ENCODE measurements around the gene CPAMD8.

The CPAMD8 gene

DNA sequence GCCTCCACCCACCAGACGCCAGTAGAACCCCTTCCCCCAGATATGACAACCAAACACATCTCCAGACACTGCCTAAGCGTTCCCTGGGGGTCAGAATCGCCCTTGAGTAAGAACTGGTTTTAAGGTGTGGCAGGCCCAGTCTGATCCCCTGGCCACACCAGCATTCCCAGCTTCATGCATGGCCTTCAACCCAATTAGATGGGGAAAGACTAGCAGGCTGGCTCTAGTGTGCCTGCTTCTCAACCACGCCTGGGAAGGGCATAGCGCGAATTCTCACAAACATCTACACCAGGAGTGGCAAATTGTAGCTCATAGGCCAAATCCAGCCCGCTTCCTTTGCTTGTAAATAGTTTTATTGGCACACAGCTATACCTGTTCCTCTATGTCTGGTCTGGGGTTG is 35.1 kb upstream of the CPAMD8 start:
- Histone ChIP-seq H3K27ac (ENCODE audit: low read depth, low read length) (no peak overlapping the region), H3K27me3 (ENCODE audit: control insufficient read depth in 5 of 5, insufficient read depth in 4 of 5, low read length in 5 of 5) (no peaks in the 10 kb centered on the region), H3K4me3 (ENCODE audit: low read depth in 1 of 5, low read length in 5 of 5) (no peak overlapping the region), H3K36me3 (ENCODE audit: control insufficient read depth in 5 of 5, insufficient read depth in 5 of 5, low read length in 5 of 5) (peaks cover 4 to 25% (median 23%) of the 10 kb centered on the region in 5 donors), H3K9me3 (ENCODE audit: control insufficient read depth in 5 of 5, low read length in 5 of 5) (peaks cover 3 to 15% (median 13%) of the 10 kb centered on the region in 5 donors), H3K4me1 (ENCODE audit: control insufficient read depth in 5 of 5, insufficient read depth in 5 of 5, low read length in 5 of 5) (peaks cover 0 to 7% (median 3%) of the 10 kb centered on the region in 5 donors), H3K9ac (ENCODE audit: low read length in 5 of 5) (no peak overlapping the region)

DNA sequence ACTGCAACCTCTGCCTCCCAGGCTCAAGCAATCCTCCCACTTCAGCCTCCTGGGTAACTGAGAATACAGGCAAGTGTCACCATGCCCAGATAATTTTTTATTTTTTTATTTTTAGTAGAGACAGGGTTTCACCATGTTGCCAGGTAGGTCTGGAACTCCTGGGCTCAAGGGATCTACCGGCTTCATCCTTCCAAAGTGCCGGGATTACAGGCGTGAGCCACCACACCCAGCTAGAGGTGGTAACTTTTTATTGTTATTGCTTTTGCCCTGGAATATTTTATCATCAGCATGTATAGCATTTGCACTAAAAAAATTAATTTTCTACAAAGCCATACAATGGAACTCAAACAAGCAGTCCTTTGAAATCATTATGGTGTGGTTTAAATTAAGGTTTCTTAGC is 34.6 kb upstream of the CPAMD8 start:
- Histone ChIP-seq H3K27ac (ENCODE audit: low read depth, low read length) (no peak overlapping the region), H3K36me3 (ENCODE audit: control insufficient read depth in 5 of 5, insufficient read depth in 5 of 5, low read length in 5 of 5) (peaks cover 4 to 29% (median 25%) of the 10 kb centered on the region in 5 donors), H3K27me3 (ENCODE audit: control insufficient read depth in 5 of 5, insufficient read depth in 4 of 5, low read length in 5 of 5) (no peaks in the 10 kb centered on the region), H3K9me3 (ENCODE audit: control insufficient read depth in 5 of 5, low read length in 5 of 5) (peaks cover 3 to 15% (median 13%) of the 10 kb centered on the region in 5 donors), H3K4me3 (ENCODE audit: low read depth in 1 of 5, low read length in 5 of 5) (no peak overlapping the region), H3K9ac (ENCODE audit: low read length in 5 of 5) (no peak overlapping the region), H3K4me1 (ENCODE audit: control insufficient read depth in 5 of 5, insufficient read depth in 5 of 5, low read length in 5 of 5) (peaks cover 0 to 7% (median 3%) of the 10 kb centered on the region in 5 donors)

DNA sequence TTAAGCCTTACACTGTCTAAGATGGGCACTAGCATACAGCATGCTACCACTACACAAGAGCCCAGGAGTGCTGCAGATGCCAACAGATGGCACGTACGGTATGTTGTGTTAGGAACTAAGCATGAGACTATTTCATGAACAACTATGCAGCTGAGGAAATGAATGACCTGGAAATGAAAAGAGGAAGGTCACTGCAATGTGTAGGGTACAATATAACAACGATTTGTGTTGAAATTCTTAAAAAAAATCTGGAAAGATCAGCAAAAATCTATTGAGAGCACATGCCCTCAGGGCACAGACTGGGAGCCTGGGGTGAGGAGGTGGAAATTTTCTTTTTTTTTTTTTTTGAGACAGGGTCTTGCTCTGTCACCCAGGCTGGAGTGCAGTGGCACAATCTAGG is 34.2 kb upstream of the CPAMD8 start:
- Histone ChIP-seq H3K4me3 (ENCODE audit: low read depth in 1 of 5, low read length in 5 of 5) (no peak overlapping the region), H3K36me3 (ENCODE audit: control insufficient read depth in 5 of 5, insufficient read depth in 5 of 5, low read length in 5 of 5) (peaks cover 4 to 33% (median 29%) of the 10 kb centered on the region in 5 donors), H3K27me3 (ENCODE audit: control insufficient read depth in 5 of 5, insufficient read depth in 4 of 5, low read length in 5 of 5) (no peaks in the 10 kb centered on the region), H3K9me3 (ENCODE audit: control insufficient read depth in 5 of 5, low read length in 5 of 5) (peaks cover 3 to 15% (median 13%) of the 10 kb centered on the region in 5 donors), H3K9ac (ENCODE audit: low read length in 5 of 5) (no peak overlapping the region), H3K4me1 (ENCODE audit: control insufficient read depth in 5 of 5, insufficient read depth in 5 of 5, low read length in 5 of 5) (peaks cover 0 to 7% (median 3%) of the 10 kb centered on the region in 5 donors), H3K27ac (ENCODE audit: low read depth, low read length) (no peak overlapping the region)

DNA sequence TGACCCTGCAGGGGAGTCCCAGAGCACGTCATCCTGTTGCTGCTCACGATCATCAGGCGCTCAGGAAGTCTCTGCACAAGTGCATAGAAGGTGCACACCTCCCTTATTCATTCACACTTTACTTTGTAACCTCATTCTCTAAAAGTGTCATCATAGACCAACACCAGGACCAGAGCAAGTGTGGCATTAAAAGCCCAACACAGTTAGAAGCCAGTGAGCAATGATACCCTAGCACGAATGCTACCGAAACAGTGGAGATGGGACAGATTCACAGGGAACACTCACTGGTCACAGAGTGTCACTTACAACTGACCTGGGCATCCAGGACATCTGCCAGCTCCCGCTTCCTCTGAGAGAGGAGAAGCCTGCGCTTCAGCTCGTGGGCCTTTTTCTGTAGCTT is 31.6 kb upstream of the CPAMD8 start:
- Histone ChIP-seq H3K27ac (ENCODE audit: low read depth, low read length) (no peak overlapping the region), H3K9ac (ENCODE audit: low read length in 5 of 5) (no peak overlapping the region), H3K4me3 (ENCODE audit: low read depth in 1 of 5, low read length in 5 of 5) (peak overlapping the region in 1 of 5 donors; percentile 16), H3K9me3 (ENCODE audit: control insufficient read depth in 5 of 5, low read length in 5 of 5) (peaks cover 3 to 15% (median 13%) of the 10 kb centered on the region in 5 donors), H3K4me1 (ENCODE audit: control insufficient read depth in 5 of 5, insufficient read depth in 5 of 5, low read length in 5 of 5) (peaks cover 0 to 7% (median 3%) of the 10 kb centered on the region in 5 donors), H3K36me3 (ENCODE audit: control insufficient read depth in 5 of 5, insufficient read depth in 5 of 5, low read length in 5 of 5) (peaks cover 4 to 50% (median 40%) of the 10 kb centered on the region in 5 donors), H3K27me3 (ENCODE audit: control insufficient read depth in 5 of 5, insufficient read depth in 4 of 5, low read length in 5 of 5) (no peaks in the 10 kb centered on the region)

DNA sequence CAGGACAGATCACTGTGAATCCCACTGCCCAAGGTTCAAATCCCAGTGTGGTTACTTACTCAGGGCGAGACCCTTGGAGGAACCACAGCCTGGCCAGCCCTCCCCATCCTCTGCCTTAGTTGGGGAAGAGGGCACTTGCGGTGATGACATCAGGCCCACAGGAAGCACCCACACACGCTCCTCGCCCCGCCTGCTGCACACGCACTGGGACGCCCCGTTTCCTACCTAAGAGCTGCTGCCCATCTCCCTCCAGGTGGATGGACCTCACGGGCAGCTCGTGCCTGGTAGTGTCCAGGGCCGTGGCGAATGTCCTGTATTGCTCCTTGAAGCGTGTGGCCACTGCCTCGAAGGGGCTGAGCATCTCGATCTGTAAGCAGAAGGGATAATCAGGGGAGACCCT is 29.0 kb upstream of the CPAMD8 start:
- no peak overlapping the region for H3K9ac ChIP-seq (ENCODE audit: low read length in 5 of 5)
- no peaks in the 10 kb centered on the region for H3K27me3 ChIP-seq (ENCODE audit: control insufficient read depth in 5 of 5, insufficient read depth in 4 of 5, low read length in 5 of 5)
- H3K27ac ChIP-seq (ENCODE audit: low read depth, low read length), result no peak overlapping the region
- H3K9me3 ChIP-seq (ENCODE audit: control insufficient read depth in 5 of 5, low read length in 5 of 5), result peaks cover 3 to 15% (median 13%) of the 10 kb centered on the region in 5 donors
- no peaks in the 10 kb centered on the region for H3K4me1 ChIP-seq (ENCODE audit: control insufficient read depth in 5 of 5, insufficient read depth in 5 of 5, low read length in 5 of 5)
- no peak overlapping the region for H3K4me3 ChIP-seq (ENCODE audit: low read depth in 1 of 5, low read length in 5 of 5)
- H3K36me3 ChIP-seq (ENCODE audit: control insufficient read depth in 5 of 5, insufficient read depth in 5 of 5, low read length in 5 of 5), result peaks cover 4 to 65% (median 46%) of the 10 kb centered on the region in 5 donors

DNA sequence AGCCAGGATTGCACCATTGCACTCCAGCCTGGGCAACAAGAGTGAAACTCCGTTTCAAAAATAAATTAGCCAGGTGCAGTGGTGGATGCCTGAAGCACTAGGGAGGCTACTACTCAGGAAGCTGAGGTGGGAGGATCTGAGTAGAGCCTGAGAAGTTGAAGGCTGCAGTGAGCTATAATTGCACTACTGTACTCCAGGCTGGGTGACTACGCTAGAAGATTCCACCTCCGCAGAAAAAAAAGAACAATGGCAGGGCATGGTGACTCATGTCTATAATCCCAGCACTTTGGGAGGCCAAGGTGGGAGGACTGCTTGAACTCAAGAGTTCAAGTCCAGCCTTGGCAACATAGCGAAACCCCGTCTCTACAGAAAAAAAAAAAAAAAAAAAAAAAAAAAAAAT is 28.1 kb upstream of the CPAMD8 start:
- H3K9ac ChIP-seq (ENCODE audit: low read length in 5 of 5), result no peak overlapping the region
- peaks cover 0 to 5% (median 0%) of the 10 kb centered on the region in 5 donors for H3K4me1 ChIP-seq (ENCODE audit: control insufficient read depth in 5 of 5, insufficient read depth in 5 of 5, low read length in 5 of 5)
- H3K27me3 ChIP-seq (ENCODE audit: control insufficient read depth in 5 of 5, insufficient read depth in 4 of 5, low read length in 5 of 5), result no peaks in the 10 kb centered on the region
- H3K27ac ChIP-seq (ENCODE audit: low read depth, low read length), result no peak overlapping the region
- peaks cover 3 to 15% (median 13%) of the 10 kb centered on the region in 5 donors for H3K9me3 ChIP-seq (ENCODE audit: control insufficient read depth in 5 of 5, low read length in 5 of 5)
- H3K36me3 ChIP-seq (ENCODE audit: control insufficient read depth in 5 of 5, insufficient read depth in 5 of 5, low read length in 5 of 5), result peaks cover 4 to 69% (median 49%) of the 10 kb centered on the region in 5 donors
- no peak overlapping the region for H3K4me3 ChIP-seq (ENCODE audit: low read depth in 1 of 5, low read length in 5 of 5)

DNA sequence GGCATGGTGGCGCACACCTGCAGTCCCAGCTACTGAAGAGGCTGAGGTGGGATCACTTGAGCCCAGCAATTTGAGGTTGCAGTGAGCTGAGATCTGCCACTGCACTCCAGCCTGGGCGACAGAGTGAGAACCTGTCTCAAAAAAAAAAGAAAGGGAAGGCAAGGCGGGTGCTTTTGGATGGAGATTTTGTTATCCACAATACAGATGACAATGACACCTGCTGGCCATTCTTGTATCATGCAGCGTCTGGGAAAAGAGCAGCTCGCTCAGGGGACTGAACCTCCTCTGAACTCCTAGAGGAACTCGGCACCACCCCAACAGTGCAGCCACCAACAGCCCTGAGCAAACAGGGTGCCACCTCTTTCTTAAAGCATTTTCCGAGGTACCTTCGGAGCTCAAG is 25.8 kb upstream of the CPAMD8 start:
- Histone ChIP-seq H3K9ac (ENCODE audit: low read length in 5 of 5) (no peak overlapping the region), H3K4me1 (ENCODE audit: control insufficient read depth in 5 of 5, insufficient read depth in 5 of 5, low read length in 5 of 5) (peaks cover 0 to 24% (median 8%) of the 10 kb centered on the region in 5 donors), H3K4me3 (ENCODE audit: low read depth in 1 of 5, low read length in 5 of 5) (no peak overlapping the region), H3K36me3 (ENCODE audit: control insufficient read depth in 5 of 5, insufficient read depth in 5 of 5, low read length in 5 of 5) (peaks cover 0 to 57% (median 36%) of the 10 kb centered on the region in 5 donors), H3K9me3 (ENCODE audit: control insufficient read depth in 5 of 5, low read length in 5 of 5) (no peaks in the 10 kb centered on the region), H3K27me3 (ENCODE audit: control insufficient read depth in 5 of 5, insufficient read depth in 4 of 5, low read length in 5 of 5) (no peaks in the 10 kb centered on the region), H3K27ac (ENCODE audit: low read depth, low read length) (no peak overlapping the region)

DNA sequence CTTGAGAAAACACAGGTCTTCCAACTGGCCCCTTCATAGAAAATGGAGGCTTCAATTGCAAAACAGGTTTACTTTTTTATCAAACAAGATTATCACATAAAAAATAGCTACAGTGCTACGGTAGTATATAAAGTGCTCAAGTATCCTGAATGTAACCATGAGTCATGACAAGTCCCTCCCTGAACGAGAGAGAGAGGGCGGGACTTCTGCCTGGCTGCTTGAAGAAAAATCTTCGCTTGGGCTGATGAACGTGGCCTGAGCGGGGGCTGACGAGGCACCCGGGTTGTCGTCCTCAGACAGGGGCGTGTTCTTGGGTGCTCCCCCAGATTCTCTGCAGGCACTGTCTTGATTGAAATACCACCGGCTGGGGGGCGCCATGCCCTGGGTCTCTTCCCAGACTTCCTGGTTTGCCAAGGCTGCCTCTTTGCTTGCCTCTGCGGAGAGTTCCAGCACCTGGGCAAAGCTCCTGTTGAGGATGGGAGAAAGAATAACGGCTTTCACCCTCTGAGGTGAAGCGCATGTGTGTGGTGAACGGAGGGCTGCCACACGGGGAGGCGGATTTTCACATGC is 23.2 kb upstream of the CPAMD8 start:
- Histone ChIP-seq H3K27ac (ENCODE audit: low read depth, low read length) (peak overlapping the region; percentile 46), H3K36me3 (ENCODE audit: control insufficient read depth in 5 of 5, insufficient read depth in 5 of 5, low read length in 5 of 5) (peaks cover 0 to 43% (median 25%) of the 10 kb centered on the region in 5 donors), H3K9ac (ENCODE audit: low read length in 5 of 5) (peak overlapping the region in 1 of 5 donors; percentile 21)

DNA sequence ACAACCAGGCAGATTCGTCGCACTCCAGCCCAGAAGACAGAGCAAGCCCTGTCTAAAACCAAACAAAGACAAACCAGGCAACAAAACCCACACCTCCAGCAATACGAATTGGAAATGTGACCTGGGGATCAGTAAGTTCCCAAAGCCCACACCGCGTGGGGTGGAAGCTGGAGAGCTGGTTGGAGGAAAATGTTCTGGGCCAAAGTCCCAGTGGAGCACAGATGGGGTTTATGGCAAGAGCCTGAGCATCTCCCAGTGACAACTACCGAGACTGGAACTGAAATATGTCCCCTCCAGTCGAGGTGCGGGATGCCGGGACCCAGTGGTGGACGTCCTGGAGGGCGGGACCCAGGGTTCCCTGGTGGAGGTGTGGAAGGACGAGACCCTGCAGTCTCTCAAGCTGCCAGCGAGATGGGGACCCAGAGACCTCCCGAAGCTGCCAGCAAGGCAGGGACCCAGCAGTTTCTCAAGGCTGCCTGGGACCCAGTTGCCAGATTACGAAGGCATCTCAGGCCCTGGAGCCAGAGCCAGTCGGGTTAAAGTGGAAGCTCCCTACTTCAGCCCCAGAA is 22.4 kb upstream of the CPAMD8 start:
- H3K27ac ChIP-seq (ENCODE audit: low read depth, low read length), result peak overlapping the region; percentile 46
- no peak overlapping the region for H3K9ac ChIP-seq (ENCODE audit: low read length in 5 of 5)
- H3K4me3 ChIP-seq (ENCODE audit: low read depth in 1 of 5, low read length in 5 of 5), result no peak overlapping the region

More for the DNA sequence above, 23.2 kb upstream of the CPAMD8 start:
- Histone ChIP-seq H3K4me3 (ENCODE audit: low read depth in 1 of 5, low read length in 5 of 5) (no peak overlapping the region), H3K27me3 (ENCODE audit: control insufficient read depth in 5 of 5, insufficient read depth in 4 of 5, low read length in 5 of 5) (no peaks in the 10 kb centered on the region), H3K9me3 (ENCODE audit: control insufficient read depth in 5 of 5, low read length in 5 of 5) (no peaks in the 10 kb centered on the region), H3K4me1 (ENCODE audit: control insufficient read depth in 5 of 5, insufficient read depth in 5 of 5, low read length in 5 of 5) (peaks cover 0 to 24% (median 8%) of the 10 kb centered on the region in 5 donors)

DNA sequence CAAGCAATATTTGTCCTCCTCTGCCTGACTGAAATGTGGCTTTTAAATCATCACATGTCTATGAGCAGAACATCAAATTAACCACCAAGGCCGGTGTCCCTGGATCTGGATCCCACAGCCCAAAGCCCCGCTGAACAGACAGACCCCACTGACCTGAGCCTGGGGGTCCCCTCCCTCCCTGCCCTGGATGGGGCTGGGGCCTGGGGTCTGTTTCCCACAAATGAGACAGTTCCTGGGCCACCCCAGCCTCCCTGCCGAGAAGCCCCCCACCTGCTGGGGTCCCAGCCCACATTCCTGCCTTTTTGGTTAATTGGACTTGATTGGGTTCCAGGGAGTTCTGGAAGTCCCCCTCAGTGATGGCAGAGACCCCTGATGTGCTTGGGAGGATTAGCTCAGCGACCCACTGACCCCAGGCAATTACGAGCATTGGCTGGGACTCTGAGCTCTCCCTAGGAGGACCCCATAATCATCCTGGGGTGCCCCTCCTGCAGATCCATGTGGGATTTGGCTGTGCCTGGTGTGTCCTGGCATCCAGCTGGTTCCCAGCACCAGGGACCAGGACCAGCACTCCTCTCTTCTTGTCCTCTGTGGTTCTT is 19.4 kb upstream of the CPAMD8 start:
- Histone ChIP-seq H3K36me3 (ENCODE audit: control insufficient read depth in 5 of 5, insufficient read depth in 5 of 5, low read length in 5 of 5) (peaks cover 0 to 21% (median 13%) of the 10 kb centered on the region in 5 donors), H3K4me1 (ENCODE audit: control insufficient read depth in 5 of 5, insufficient read depth in 5 of 5, low read length in 5 of 5) (peaks cover 0 to 28% (median 9%) of the 10 kb centered on the region in 5 donors), H3K9ac (ENCODE audit: low read length in 5 of 5) (no peak overlapping the region), H3K9me3 (ENCODE audit: control insufficient read depth in 5 of 5, low read length in 5 of 5) (no peaks in the 10 kb centered on the region), H3K27ac (ENCODE audit: low read depth, low read length) (no peak overlapping the region), H3K4me3 (ENCODE audit: low read depth in 1 of 5, low read length in 5 of 5) (no peak overlapping the region), H3K27me3 (ENCODE audit: control insufficient read depth in 5 of 5, insufficient read depth in 4 of 5, low read length in 5 of 5) (peaks cover 0 to 3% (median 0%) of the 10 kb centered on the region in 5 donors)

More for the DNA sequence above, 22.4 kb upstream of the CPAMD8 start:
- Histone ChIP-seq H3K36me3 (ENCODE audit: control insufficient read depth in 5 of 5, insufficient read depth in 5 of 5, low read length in 5 of 5) (peaks cover 0 to 36% (median 20%) of the 10 kb centered on the region in 5 donors), H3K27me3 (ENCODE audit: control insufficient read depth in 5 of 5, insufficient read depth in 4 of 5, low read length in 5 of 5) (no peaks in the 10 kb centered on the region), H3K4me1 (ENCODE audit: control insufficient read depth in 5 of 5, insufficient read depth in 5 of 5, low read length in 5 of 5) (peaks cover 0 to 24% (median 8%) of the 10 kb centered on the region in 5 donors), H3K9me3 (ENCODE audit: control insufficient read depth in 5 of 5, low read length in 5 of 5) (no peaks in the 10 kb centered on the region)

All from subcutaneous abdominal adipose tissue (tissue), 5 donors.